ENCODE measurements around the gene DNAJC15.

The DNAJC15 gene

GRCh38 chr13:43157796-43158195 is 134.4 kb downstream of the DNAJC15 start:
- DNase-seq (ENCODE audit: low spot score): no peak

- DNase-seq (ENCODE audit: low spot score): no peak
Observed at GRCh38 chr13:43158516-43158915, 135.1 kb downstream of the DNAJC15 start.

GRCh38 chr13:43159026-43159461 is 135.7 kb downstream of the DNAJC15 start:
- no peak for DNase-seq (ENCODE audit: low spot score)

Measured in HuH-7.5 (cell line).